HEK293 (cell line): Measurements from ENCODE around the gene NCBP1.

Experiments used
- CTCF ChIA-PET: fragments of 350-600 bp; formaldehyde crosslinking; extraction: SDS; loops from one replicate; lab custom pipeline; 2021; ENCODE audit warnings: antibody characterized with exemption; lab: Yijun Ruan, JAX
- POLR2A ChIA-PET: fragments of 300-600 bp; formaldehyde crosslinking; extraction: SDS; loops from one replicate; lab custom pipeline; 2020; ENCODE audit warnings: antibody characterized with exemption, inconsistent platforms; lab: Yijun Ruan, JAX
- H3K27ac ChIP-seq: fragments of 200-500 bp; sonication (Bioruptor generic); 2 replicates; pipeline ENCODE4 v1.5.1; 2014; ENCODE audit warnings: low read depth, low read length, control low read depth, inconsistent platforms; ENCODE audit errors: extremely low read depth
- H3K36me3 ChIP-seq, 2 experiments: fragments of 200-500 bp in 1 of 2; sonication (Bioruptor generic) in 1 of 2; 1 replicate in 1 of 2; 2 replicates in 1 of 2; pipeline ENCODE4 v1.5.1; 2014 to 2017; ENCODE audit warnings: inconsistent platforms in 2 of 2, low read length in 2 of 2; ENCODE audit not compliant: control insufficient read depth in 2 of 2, insufficient read depth in 1 of 2
- H3K4me1 ChIP-seq: fragments of 200-500 bp; sonication (Bioruptor generic); 2 replicates; pipeline ENCODE4 v1.5.1; 2014; ENCODE audit warnings: mild to moderate bottlenecking, low read length, inconsistent platforms; ENCODE audit not compliant: control insufficient read depth, insufficient read depth
- H3K4me3 ChIP-seq: 2 replicates; pipeline ENCODE4 v1.5.1; 2011; ENCODE audit warnings: low read depth, mild to moderate bottlenecking, control low read depth, low read length, moderate library complexity
- H3K9me3 ChIP-seq: fragments of 200-500 bp; sonication (Bioruptor generic); 2 replicates; pipeline ENCODE4 v1.5.1; 2014; ENCODE audit warnings: low read depth, low read length, inconsistent platforms; ENCODE audit not compliant: control insufficient read depth, insufficient read depth
- IKZF3 ChIP-seq: fragments of 450-650 bp; IDR thresholded peaks from 2 replicates; pipeline ENCODE4 v1.5.0; 2018; ENCODE audit warnings: missing biosample characterization, mild to moderate bottlenecking, missing genetic modification characterization, moderate library complexity
- KLF10 ChIP-seq: fragments of 450-650 bp; IDR thresholded peaks from 2 replicates; pipeline ENCODE4 v1.5.1; 2018; ENCODE audit warnings: missing biosample characterization, mild to moderate bottlenecking, missing genetic modification characterization
- OVOL3 ChIP-seq: fragments of 450-650 bp; formaldehyde crosslinking; IDR thresholded peaks from 2 replicates; pipeline ENCODE4 v1.5.1; 2016; ENCODE audit warnings: missing biosample characterization, missing genetic modification characterization
- REPIN1 ChIP-seq: fragments of 450-650 bp; formaldehyde crosslinking; IDR thresholded peaks from 2 replicates; pipeline ENCODE4 v1.5.1; 2017; ENCODE audit warnings: missing biosample characterization, missing genetic modification characterization, low read depth
- SP7 ChIP-seq: fragments of 450-650 bp; formaldehyde crosslinking; IDR thresholded peaks from 2 replicates; pipeline ENCODE4 v1.5.1; 2016; ENCODE audit warnings: missing biosample characterization, missing genetic modification characterization
- ZFHX2 ChIP-seq: fragments of 450-650 bp; formaldehyde crosslinking; conservative IDR thresholded peaks from 2 replicates; pipeline ENCODE4 v1.5.1; 2016; ENCODE audit warnings: missing biosample characterization, missing genetic modification characterization
- ZIC2 ChIP-seq: fragments of 450-650 bp; formaldehyde crosslinking; IDR thresholded peaks from 2 replicates; pipeline ENCODE4 v1.5.1; 2016; ENCODE audit warnings: missing biosample characterization, missing genetic modification characterization
- ZNF114 ChIP-seq: fragments of 450-650 bp; formaldehyde crosslinking; IDR thresholded peaks from 2 replicates; pipeline ENCODE4 v1.5.0; 2017; ENCODE audit warnings: missing biosample characterization, missing genetic modification characterization
- ZNF555 ChIP-seq: fragments of 450-650 bp; formaldehyde crosslinking; conservative IDR thresholded peaks from 2 replicates; pipeline ENCODE4 v1.5.1; 2017; ENCODE audit warnings: missing biosample characterization, mild to moderate bottlenecking, missing genetic modification characterization, inconsistent platforms
- ZNF660 ChIP-seq: fragments of 450-650 bp; IDR thresholded peaks from 2 replicates; pipeline ENCODE4 v1.5.1; 2018; ENCODE audit warnings: missing biosample characterization, mild to moderate bottlenecking, missing genetic modification characterization
- ZNF747 ChIP-seq: fragments of 450-650 bp; formaldehyde crosslinking; IDR thresholded peaks from 2 replicates; pipeline ENCODE4 v1.5.1; 2016; ENCODE audit warnings: missing biosample characterization, missing genetic modification characterization
- TF ChIP-seq, protein P1 (sequence below): fragments of 450-650 bp; formaldehyde crosslinking; IDR thresholded peaks from 2 replicates; pipeline ENCODE4 v1.5.1; 2016; ENCODE audit warnings: missing biosample characterization, missing genetic modification characterization
- TF ChIP-seq, protein P2 (sequence below): sonication (generic); formaldehyde crosslinking; IDR thresholded peaks from 2 replicates; pipeline ENCODE4 v1.8.1; 2022; ENCODE audit warnings: mild to moderate bottlenecking, moderate library complexity, missing genetic modification reagents
- TF ChIP-seq, protein P3 (sequence below): fragments of 450-650 bp; formaldehyde crosslinking; IDR thresholded peaks from 2 replicates; pipeline ENCODE4 v1.5.1; 2016; ENCODE audit warnings: missing biosample characterization, missing genetic modification characterization

The NCBP1 gene

DNA sequence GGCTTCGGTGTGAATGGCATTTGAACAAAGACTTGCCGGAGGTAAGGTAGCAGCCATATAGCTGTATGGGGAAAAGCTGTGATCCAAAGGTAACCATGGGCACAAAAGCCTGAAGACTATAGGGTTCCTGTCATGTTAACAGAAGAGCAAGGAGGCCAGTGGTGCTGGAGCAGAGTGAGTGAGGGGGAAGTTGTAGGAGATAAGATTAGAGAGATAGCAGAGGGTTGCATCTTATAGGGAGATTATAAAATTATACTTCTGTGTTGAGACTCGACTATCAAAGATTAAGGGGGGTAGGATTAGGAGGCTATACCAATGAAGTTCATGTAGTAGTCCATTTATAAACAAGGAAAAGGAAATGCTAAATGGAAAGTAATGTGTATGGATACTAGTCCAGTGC lies 3.3 kb downstream of the NCBP1 start (continued):
- TF ChIP-seq SP7 (tag by site-specific recombination): no peak
- TF ChIP-seq REPIN1: no peak

DNA sequence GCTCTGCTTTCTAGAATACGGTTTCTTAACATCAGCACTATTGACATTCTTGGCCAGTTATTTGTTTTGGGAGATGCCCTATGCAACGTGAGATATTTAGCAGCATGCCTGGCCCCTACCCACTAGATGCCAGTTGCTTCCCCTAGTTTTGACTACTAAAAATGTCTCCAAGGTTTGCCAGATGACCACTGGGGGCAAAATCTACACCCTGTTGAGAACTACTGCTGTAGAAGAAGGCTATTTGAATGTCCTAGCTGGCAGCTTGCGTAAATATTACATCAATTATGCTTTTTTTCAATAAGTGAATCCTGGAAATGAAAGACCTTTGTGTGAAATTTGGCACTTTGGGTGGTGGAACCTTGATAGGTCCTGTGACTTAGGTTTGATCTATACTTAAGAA lies 5.0 kb downstream of the NCBP1 start:
- H3K9me3 ChIP-seq: no peaks in the 10 kb centered on the region
- POLR2A ChIA-PET: no interaction called here
- H3K4me3 ChIP-seq: no peak overlapping the region
- H3K4me1 ChIP-seq: no peaks in the 10 kb centered on the region; the same call in 1 of the 2 replicates
- TF ChIP-seq, protein P1, sequence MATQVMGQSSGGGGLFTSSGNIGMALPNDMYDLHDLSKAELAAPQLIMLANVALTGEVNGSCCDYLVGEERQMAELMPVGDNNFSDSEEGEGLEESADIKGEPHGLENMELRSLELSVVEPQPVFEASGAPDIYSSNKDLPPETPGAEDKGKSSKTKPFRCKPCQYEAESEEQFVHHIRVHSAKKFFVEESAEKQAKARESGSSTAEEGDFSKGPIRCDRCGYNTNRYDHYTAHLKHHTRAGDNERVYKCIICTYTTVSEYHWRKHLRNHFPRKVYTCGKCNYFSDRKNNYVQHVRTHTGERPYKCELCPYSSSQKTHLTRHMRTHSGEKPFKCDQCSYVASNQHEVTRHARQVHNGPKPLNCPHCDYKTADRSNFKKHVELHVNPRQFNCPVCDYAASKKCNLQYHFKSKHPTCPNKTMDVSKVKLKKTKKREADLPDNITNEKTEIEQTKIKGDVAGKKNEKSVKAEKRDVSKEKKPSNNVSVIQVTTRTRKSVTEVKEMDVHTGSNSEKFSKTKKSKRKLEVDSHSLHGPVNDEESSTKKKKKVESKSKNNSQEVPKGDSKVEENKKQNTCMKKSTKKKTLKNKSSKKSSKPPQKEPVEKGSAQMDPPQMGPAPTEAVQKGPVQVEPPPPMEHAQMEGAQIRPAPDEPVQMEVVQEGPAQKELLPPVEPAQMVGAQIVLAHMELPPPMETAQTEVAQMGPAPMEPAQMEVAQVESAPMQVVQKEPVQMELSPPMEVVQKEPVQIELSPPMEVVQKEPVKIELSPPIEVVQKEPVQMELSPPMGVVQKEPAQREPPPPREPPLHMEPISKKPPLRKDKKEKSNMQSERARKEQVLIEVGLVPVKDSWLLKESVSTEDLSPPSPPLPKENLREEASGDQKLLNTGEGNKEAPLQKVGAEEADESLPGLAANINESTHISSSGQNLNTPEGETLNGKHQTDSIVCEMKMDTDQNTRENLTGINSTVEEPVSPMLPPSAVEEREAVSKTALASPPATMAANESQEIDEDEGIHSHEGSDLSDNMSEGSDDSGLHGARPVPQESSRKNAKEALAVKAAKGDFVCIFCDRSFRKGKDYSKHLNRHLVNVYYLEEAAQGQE (tag by site-specific recombination): no peak
- TF ChIP-seq OVOL3 (tag by site-specific recombination) (no peak), ZNF555 (tag by site-specific recombination) (no peak), ZIC2 (tag by site-specific recombination) (no peak), IKZF3 (tag by site-specific recombination) (no peak), ZFHX2 (tag by site-specific recombination) (no peak), ZNF747 (no peak), ZNF660 (tag by site-specific recombination) (no peak)
- TF ChIP-seq, protein P2, sequence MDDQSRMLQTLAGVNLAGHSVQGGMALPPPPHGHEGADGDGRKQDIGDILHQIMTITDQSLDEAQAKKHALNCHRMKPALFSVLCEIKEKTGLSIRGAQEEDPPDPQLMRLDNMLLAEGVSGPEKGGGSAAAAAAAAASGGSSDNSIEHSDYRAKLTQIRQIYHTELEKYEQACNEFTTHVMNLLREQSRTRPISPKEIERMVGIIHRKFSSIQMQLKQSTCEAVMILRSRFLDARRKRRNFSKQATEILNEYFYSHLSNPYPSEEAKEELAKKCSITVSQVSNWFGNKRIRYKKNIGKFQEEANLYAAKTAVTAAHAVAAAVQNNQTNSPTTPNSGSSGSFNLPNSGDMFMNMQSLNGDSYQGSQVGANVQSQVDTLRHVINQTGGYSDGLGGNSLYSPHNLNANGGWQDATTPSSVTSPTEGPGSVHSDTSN (CRISPR knock-in tag): no peak
- TF ChIP-seq, all 188 proteins: peak for 0
- no peak overlapping the region for H3K27ac ChIP-seq
- peaks cover 4 to 27% of the 10 kb centered on the region in 2 experiments; a peak in 1 of 3 replicates for H3K36me3 ChIP-seq
- CTCF ChIA-PET: interaction anchor here (0.6 to 1.9 kb wide), 5 partner anchors 11 to 285 kb away, joined by 3 to 11 read pairs (median 4); no protein-coding TSS in a partner anchor

DNA sequence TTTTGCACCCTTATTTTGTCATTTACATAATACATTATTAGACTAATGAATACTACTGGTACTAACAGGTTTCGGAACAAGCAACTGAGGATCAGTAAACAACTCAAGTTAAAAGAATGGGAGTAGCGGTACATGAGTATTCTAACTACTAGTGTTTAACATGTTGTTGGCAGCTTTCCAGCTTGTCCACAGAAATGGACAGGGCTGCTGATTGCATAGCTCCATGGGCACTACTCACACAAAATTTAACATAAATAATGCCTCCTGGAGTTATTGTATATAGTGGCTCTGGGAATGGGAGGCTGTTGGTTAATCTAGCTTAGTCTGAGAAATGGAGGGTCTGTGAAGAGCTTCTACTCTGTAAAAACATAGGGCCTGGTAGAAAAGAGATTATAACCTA lies 6.7 kb downstream of the NCBP1 start:
- ChIA-PET CTCF (interaction anchor here (0.6 to 1.9 kb wide), 4 partner anchors 12 to 171 kb away, joined by 5 to 11 read pairs (median 6); no protein-coding TSS in a partner anchor), POLR2A (no interaction called here)
- TF ChIP-seq KLF10 (no peak), ZIC2 (tag by site-specific recombination) (peak; percentile 14; the same call in 1 of the 2 replicates), ZNF114 (tag by site-specific recombination) (no peak)
- TF ChIP-seq, protein P3, sequence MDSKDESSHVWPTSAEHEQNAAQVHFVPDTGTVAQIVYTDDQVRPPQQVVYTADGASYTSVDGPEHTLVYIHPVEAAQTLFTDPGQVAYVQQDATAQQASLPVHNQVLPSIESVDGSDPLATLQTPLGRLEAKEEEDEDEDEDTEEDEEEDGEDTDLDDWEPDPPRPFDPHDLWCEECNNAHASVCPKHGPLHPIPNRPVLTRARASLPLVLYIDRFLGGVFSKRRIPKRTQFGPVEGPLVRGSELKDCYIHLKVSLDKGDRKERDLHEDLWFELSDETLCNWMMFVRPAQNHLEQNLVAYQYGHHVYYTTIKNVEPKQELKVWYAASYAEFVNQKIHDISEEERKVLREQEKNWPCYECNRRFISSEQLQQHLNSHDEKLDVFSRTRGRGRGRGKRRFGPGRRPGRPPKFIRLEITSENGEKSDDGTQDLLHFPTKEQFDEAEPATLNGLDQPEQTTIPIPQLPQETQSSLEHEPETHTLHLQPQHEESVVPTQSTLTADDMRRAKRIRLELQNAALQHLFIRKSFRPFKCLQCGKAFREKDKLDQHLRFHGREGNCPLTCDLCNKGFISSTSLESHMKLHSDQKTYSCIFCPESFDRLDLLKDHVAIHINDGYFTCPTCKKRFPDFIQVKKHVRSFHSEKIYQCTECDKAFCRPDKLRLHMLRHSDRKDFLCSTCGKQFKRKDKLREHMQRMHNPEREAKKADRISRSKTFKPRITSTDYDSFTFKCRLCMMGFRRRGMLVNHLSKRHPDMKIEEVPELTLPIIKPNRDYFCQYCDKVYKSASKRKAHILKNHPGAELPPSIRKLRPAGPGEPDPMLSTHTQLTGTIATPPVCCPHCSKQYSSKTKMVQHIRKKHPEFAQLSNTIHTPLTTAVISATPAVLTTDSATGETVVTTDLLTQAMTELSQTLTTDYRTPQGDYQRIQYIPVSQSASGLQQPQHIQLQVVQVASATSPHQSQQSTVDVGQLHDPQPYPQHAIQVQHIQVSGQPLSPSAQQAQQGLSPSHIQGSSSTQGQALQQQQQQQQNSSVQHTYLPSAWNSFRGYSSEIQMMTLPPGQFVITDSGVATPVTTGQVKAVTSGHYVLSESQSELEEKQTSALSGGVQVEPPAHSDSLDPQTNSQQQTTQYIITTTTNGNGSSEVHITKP: no peak
- Histone ChIP-seq H3K9me3 (no peaks in the 10 kb centered on the region), H3K4me1 (no peaks in the 10 kb centered on the region; the same call in 1 of the 2 replicates), H3K27ac (no peak overlapping the region), H3K36me3 (peaks cover 7 to 42% of the 10 kb centered on the region in 2 experiments; a peak in 2 of 3 replicates), H3K4me3 (no peak overlapping the region)
